GM21423 (cell line): ENCODE results near the gene PRPF19.

Experiments used
- ATAC-seq: cut with Tn5 transposase; IDR thresholded peaks from one replicate; pipeline ENCODE4 v1.9.1; 2021; ENCODE audit warnings: mild to moderate bottlenecking, moderate library complexity; ENCODE audit not compliant: unreplicated experiment

The PRPF19 gene

GRCh38 chr11:60876168-60876485 lies 30.3 kb downstream of the PRPF19 start:
- no peak for ATAC-seq

- ATAC-seq: no peak
Measured at GRCh38 chr11:60875366-60876167, 30.8 kb downstream of the PRPF19 start.

- ATAC-seq: no peak
Measured at GRCh38 chr11:60874421-60875365, 31.7 kb downstream of the PRPF19 start.

- ATAC-seq: no peak
Measured at GRCh38 chr11:60873533-60873932, 32.9 kb downstream of the PRPF19 start.

GRCh38 chr11:60872961-60873524 lies 33.3 kb downstream of the PRPF19 start:
- no peak for ATAC-seq

- ATAC-seq: no peak
Measured at GRCh38 chr11:60872124-60872960, 34.0 kb downstream of the PRPF19 start.

GRCh38 chr11:60871378-60872061 lies 34.9 kb downstream of the PRPF19 start:
- no peak for ATAC-seq

- no peak for ATAC-seq
Measured at GRCh38 chr11:60870733-60871377, 35.5 kb downstream of the PRPF19 start.

GRCh38 chr11:60870276-60870675 lies 36.1 kb downstream of the PRPF19 start:
- ATAC-seq: no peak

- ATAC-seq: no peak
Measured at GRCh38 chr11:60869451-60869825, 36.9 kb downstream of the PRPF19 start.

GRCh38 chr11:60868682-60869450 lies 37.5 kb downstream of the PRPF19 start:
- no peak for ATAC-seq

- no peak for ATAC-seq
Measured at GRCh38 chr11:60867871-60868681, 38.3 kb downstream of the PRPF19 start.

- no peak for ATAC-seq
Measured at GRCh38 chr11:60866911-60867870, 39.2 kb downstream of the PRPF19 start, which contains the start of gene ZP1. Gene ZP1 (plus strand): TSS chr11:60867542. CDS start chr11:60867562, 20 bp downstream.

GRCh38 chr11:60864856-60865513 lies 41.4 kb downstream of the PRPF19 start:
- ATAC-seq: no peak

GRCh38 chr11:60863550-60864521 lies 42.5 kb downstream of the PRPF19 start:
- no peak for ATAC-seq
